SK-N-SH treated with all-trans-retinoic acid at 6 μM for 48 hours (cell line): ENCODE results near the gene ABCD3.

Experiments
- RARB ChIP-seq: fragments of 250-450 bp; sonication (Bioruptor Pico); IDR thresholded peaks from 2 replicates; pipeline ENCODE4 v1.8.0; 2021; ENCODE audit warnings: mild to moderate bottlenecking, moderate library complexity
- TOX ChIP-seq: fragments of 250-450 bp; sonication (Bioruptor Pico); IDR thresholded peaks from 2 replicates; pipeline ENCODE4 v1.8.0; 2021; ENCODE audit warnings: mild to moderate bottlenecking, moderate library complexity, borderline replicate concordance
- ZFP30 ChIP-seq: fragments of 450-650 bp; formaldehyde crosslinking; IDR thresholded peaks from 2 replicates; pipeline ENCODE4 v1.5.0; 2022; ENCODE audit warnings: mild to moderate bottlenecking, moderate library complexity

DNA sequence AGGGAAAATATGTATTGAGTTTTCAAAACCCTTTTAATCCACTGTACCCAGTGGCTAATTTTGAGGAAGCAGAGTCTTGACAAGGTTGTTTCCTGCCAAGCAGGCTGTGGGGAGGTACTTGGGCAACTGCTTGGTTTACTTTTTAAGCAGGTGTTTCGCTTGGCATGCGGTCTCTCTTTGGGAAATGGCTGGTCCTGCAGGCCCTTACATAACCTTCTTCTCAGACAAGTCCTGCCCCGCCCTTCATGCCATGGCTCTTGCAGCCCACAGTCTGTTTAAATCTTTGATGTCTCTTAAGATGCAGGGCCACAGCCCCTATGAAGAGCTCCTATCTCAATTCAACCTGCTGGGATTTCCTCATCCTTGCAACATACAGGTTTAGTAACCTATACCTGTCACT, 36.0 kb upstream of the ABCD3 start:
- TF ChIP-seq ZFP30 (CRISPR knock-in tag) (no peak), TOX (CRISPR knock-in tag) (no peak), RARB (CRISPR knock-in tag) (no peak)
